GM23248 (cell line): Measurements from ENCODE around the gene SMARCAL1. TPM values are rescaled to one million over a fixed set of nuclear protein-coding genes. Genes with fewer than 3 reads are reported as not detected.

Source experiments
- DNase-seq: peaks from one replicate; pipeline ENCODE4 v3.0.0-alpha.2; 2015
- H2AFZ ChIP-seq: fragments of 200-600 bp; sonication (generic); 2 replicates; pipeline ENCODE4 v1.6.1; 2016; ENCODE audit warnings: antibody characterized with exemption
- H3F3A ChIP-seq: fragments of 200-600 bp; sonication (generic); 2 replicates; pipeline ENCODE4 v1.6.1; 2016; ENCODE audit warnings: mild to moderate bottlenecking, antibody characterized with exemption, mixed run types; ENCODE audit not compliant: insufficient read depth
- H3K27ac ChIP-seq: fragments of 200-600 bp; sonication (generic); 2 replicates; pipeline ENCODE4 v1.5.1; 2016; ENCODE audit warnings: mild to moderate bottlenecking
- H3K27me3 ChIP-seq: fragments of 200-600 bp; sonication (generic); replicated peaks from 2 replicates; pipeline ENCODE4 v1.6.1; 2016; ENCODE audit warnings: mild to moderate bottlenecking; ENCODE audit not compliant: insufficient read depth
- H3K36me3 ChIP-seq: fragments of 200-600 bp; sonication (generic); 2 replicates; pipeline ENCODE4 v1.6.1; 2016; ENCODE audit warnings: low read depth, mild to moderate bottlenecking
- H3K4me1 ChIP-seq: fragments of 200-600 bp; sonication (generic); 2 replicates; pipeline ENCODE4 v1.6.1; 2016; ENCODE audit warnings: mild to moderate bottlenecking; ENCODE audit not compliant: insufficient read depth
- H3K4me2 ChIP-seq: fragments of 200-600 bp; sonication (generic); one replicate; pipeline ENCODE4 v1.6.1; 2016; ENCODE audit warnings: mild to moderate bottlenecking; ENCODE audit not compliant: unreplicated experiment
- H3K4me3 ChIP-seq: fragments of 200-600 bp; sonication (generic); 2 replicates; pipeline ENCODE4 v1.5.1; 2016; ENCODE audit warnings: mild to moderate bottlenecking
- H3K79me2 ChIP-seq: fragments of 200-600 bp; sonication (generic); 2 replicates; pipeline ENCODE4 v1.6.1; 2016; ENCODE audit warnings: mild to moderate bottlenecking; ENCODE audit not compliant: insufficient read depth
- H3K9ac ChIP-seq: fragments of 200-600 bp; sonication (generic); 2 replicates; pipeline ENCODE4 v1.6.1; 2016; ENCODE audit warnings: mild to moderate bottlenecking
- H3K9me2 ChIP-seq: fragments of 200-600 bp; sonication (generic); 2 replicates; pipeline ENCODE4 v1.6.1; 2016; ENCODE audit warnings: mixed run types, mild to moderate bottlenecking, moderate library complexity; ENCODE audit not compliant: insufficient read depth
- H3K9me3 ChIP-seq: fragments of 200-600 bp; sonication (generic); one replicate; pipeline ENCODE4 v1.6.1; 2017; ENCODE audit warnings: low read depth
- H4K20me1 ChIP-seq: fragments of 200-600 bp; sonication (generic); 2 replicates; pipeline ENCODE4 v1.6.0; 2016; ENCODE audit not compliant: insufficient read depth
- EZH2 ChIP-seq: fragments of 200-600 bp; sonication (generic); IDR thresholded peaks from 2 replicates; pipeline ENCODE4 v1.6.1; 2018; ENCODE audit warnings: antibody characterized with exemption, mild to moderate bottlenecking; ENCODE audit not compliant: insufficient read depth, poor library complexity, severe bottlenecking
- EZH2phosphoT487 ChIP-seq: fragments of 200-600 bp; sonication (generic); IDR thresholded peaks from 2 replicates; pipeline ENCODE4 v1.6.1; 2018; ENCODE audit warnings: antibody characterized with exemption, moderate library complexity, mild to moderate bottlenecking, low read depth; ENCODE audit not compliant: insufficient read depth
- WGBS, 2 experiments: methylation state at CpG; one replicate each; pipeline ENCODE4 v1.1.6; 2015 to 2017; ENCODE audit warnings: low lambda C conversion rate in 2 of 2, low coverage in 1 of 2; ENCODE audit errors: missing lambda C conversion rate in 2 of 2; 5-methylcytosine and 5-hydroxymethylcytosine counted together
- in situ Hi-C: fragments of 300-500 bp; cut with MboI; formaldehyde crosslinking; loops from 2 replicates; pipeline ENCODE4 v1.15.0; 2020
- polyA plus RNA-seq: library from polyadenylated mRNA; unstranded; fragments of >200 nt; fragmentation: Nextera tagmentation; extraction: Ambion mirVana; gene quantifications from 2 replicates; pipeline ENCODE4 v1.2.1, GENCODE V29; 2016
- total RNA-seq: library from RNA; depleted of rRNA; stranded (reverse); fragments of >200 nt; shearing (Covaris generic); gene quantifications from 2 replicates; pipeline ENCODE4 v1.2.3, GENCODE V29; 2014

SMARCAL1 gene
- total and polyA plus RNA-seq, 2 experiments from 2014 or later = 10.9 to 30.5 TPM

GRCh38 chr2:216482640-216483039, 70.4 kb downstream of the SMARCAL1 start:
- TF ChIP-seq EZH2phosphoT487 (no peak), EZH2 (no peak)
- Histone ChIP-seq H3F3A (peaks cover 13% of the 10 kb centered on the region), H2AFZ (no peak overlapping the region), H3K4me1 (peaks cover 11% of the 10 kb centered on the region), H4K20me1 (no peaks in the 10 kb centered on the region), H3K4me2 (no peak overlapping the region), H3K4me3 (no peak overlapping the region), H3K9me2 (no peaks in the 10 kb centered on the region), H3K79me2 (no peaks in the 10 kb centered on the region), H3K9ac (no peak overlapping the region), H3K9me3 (no peaks in the 10 kb centered on the region), H3K36me3 (peaks cover 18% of the 10 kb centered on the region), H3K27ac (no peak overlapping the region), H3K27me3 (no peaks in the 10 kb centered on the region)
- no peak for DNase-seq
- in situ Hi-C loops = no loop called here
- whole genome bisulfite sequencing, 2 experiments = 93 to 100% methylated on average over 2 of the region's 2 CpGs

- Histone ChIP-seq H2AFZ (no peak overlapping the region), H3K9me3 (no peaks in the 10 kb centered on the region), H3K9ac (no peak overlapping the region), H3K4me1 (peaks cover 9% of the 10 kb centered on the region), H3K36me3 (peaks cover 9% of the 10 kb centered on the region), H3K9me2 (no peaks in the 10 kb centered on the region; the same call in 1 of the 2 replicates), H3K4me3 (no peak overlapping the region), H3K27ac (no peak overlapping the region), H3K4me2 (no peak overlapping the region), H4K20me1 (no peaks in the 10 kb centered on the region), H3F3A (peaks cover 11% of the 10 kb centered on the region), H3K79me2 (no peaks in the 10 kb centered on the region), H3K27me3 (no peaks in the 10 kb centered on the region)
- in situ Hi-C loops = no loop called here
- WGBS, 2 experiments = 98 to 100% methylated on average over 3 of the region's 3 CpGs
- no peak for TF ChIP-seq EZH2
- TF ChIP-seq EZH2phosphoT487 = no peak
- DNase-seq = no peak
These were observed 73.0 kb downstream of the SMARCAL1 start for GRCh38 chr2:216485237-216485636.

- H3K27me3 ChIP-seq = no peaks in the 10 kb centered on the region
- no peaks in the 10 kb centered on the region; the same call in 1 of the 2 replicates for H3K9me2 ChIP-seq
- DNase-seq = no peak
- no peak overlapping the region for H3K4me2 ChIP-seq
- no peaks in the 10 kb centered on the region for H4K20me1 ChIP-seq
- WGBS, 2 experiments = 73 to 74% methylated on average over 5 of the region's 5 CpGs
- H3K9me3 ChIP-seq = no peaks in the 10 kb centered on the region
- no peaks in the 10 kb centered on the region for H3K79me2 ChIP-seq
- no peak overlapping the region for H3K9ac ChIP-seq
- no peak for TF ChIP-seq EZH2phosphoT487
- TF ChIP-seq EZH2 = no peak
- H3F3A ChIP-seq = peaks cover 16% of the 10 kb centered on the region
- H3K27ac ChIP-seq = no peak overlapping the region
- H3K4me1 ChIP-seq = peaks cover 14% of the 10 kb centered on the region
- no peak overlapping the region for H3K4me3 ChIP-seq
- H2AFZ ChIP-seq = no peak overlapping the region
- H3K36me3 ChIP-seq = peaks cover 9% of the 10 kb centered on the region
- in situ Hi-C loops = no loop called here
These were observed 73.5 kb downstream of the SMARCAL1 start for GRCh38 chr2:216485745-216486144.

GRCh38 chr2:216486271-216486670, 74.0 kb downstream of the SMARCAL1 start:
- no peak for DNase-seq
- H3K27me3 ChIP-seq = no peaks in the 10 kb centered on the region
- 94 to 96% methylated on average over 7 of the region's 7 CpGs for WGBS, 2 experiments

GRCh38 chr2:216486708-216487107, 74.4 kb downstream of the SMARCAL1 start:
- WGBS, 2 experiments = 72 to 74% methylated on average over 4 of the region's 4 CpGs
- Histone ChIP-seq H3K27ac (no peak overlapping the region), H3K4me1 (peaks cover 20% of the 10 kb centered on the region), H3K9me3 (no peaks in the 10 kb centered on the region), H3K36me3 (peaks cover 9% of the 10 kb centered on the region), H3K27me3 (no peaks in the 10 kb centered on the region), H2AFZ (no peak overlapping the region), H3K9ac (no peak overlapping the region), H3K4me3 (no peak overlapping the region), H3K9me2 (no peaks in the 10 kb centered on the region; the same call in 1 of the 2 replicates), H4K20me1 (no peaks in the 10 kb centered on the region), H3K4me2 (no peak overlapping the region), H3F3A (peaks cover 18% of the 10 kb centered on the region), H3K79me2 (no peaks in the 10 kb centered on the region)
- in situ Hi-C loops = no loop called here
- no peak for TF ChIP-seq EZH2phosphoT487
- no peak for TF ChIP-seq EZH2
- DNase-seq = no peak

More at GRCh38 chr2:216486271-216486670, 74.0 kb downstream of the SMARCAL1 start:
- Histone ChIP-seq H3K9me3 (no peaks in the 10 kb centered on the region), H2AFZ (no peak overlapping the region), H3K9me2 (no peaks in the 10 kb centered on the region; the same call in 1 of the 2 replicates), H3K36me3 (peaks cover 9% of the 10 kb centered on the region), H4K20me1 (no peaks in the 10 kb centered on the region), H3K4me2 (no peak overlapping the region), H3K79me2 (no peaks in the 10 kb centered on the region), H3K27ac (no peak overlapping the region), H3K4me3 (no peak overlapping the region), H3K4me1 (peaks cover 18% of the 10 kb centered on the region), H3F3A (peaks cover 16% of the 10 kb centered on the region), H3K9ac (no peak overlapping the region)
- no peak for TF ChIP-seq EZH2
- in situ Hi-C loops = no loop called here
